HL-60 (cell line): ENCODE data around the gene SORL1.

Experiments used
- POLR2AphosphoS5 ChIP-seq: IDR thresholded peaks from 2 replicates; pipeline ENCODE4 v1.6.1; 2012; ENCODE audit warnings: low read depth
- TF ChIP-seq, protein P1 (sequence below): IDR thresholded peaks from 2 replicates; pipeline ENCODE4 v1.6.1; 2012; ENCODE audit warnings: low read depth; ENCODE audit not compliant: insufficient replicate concordance

DNA sequence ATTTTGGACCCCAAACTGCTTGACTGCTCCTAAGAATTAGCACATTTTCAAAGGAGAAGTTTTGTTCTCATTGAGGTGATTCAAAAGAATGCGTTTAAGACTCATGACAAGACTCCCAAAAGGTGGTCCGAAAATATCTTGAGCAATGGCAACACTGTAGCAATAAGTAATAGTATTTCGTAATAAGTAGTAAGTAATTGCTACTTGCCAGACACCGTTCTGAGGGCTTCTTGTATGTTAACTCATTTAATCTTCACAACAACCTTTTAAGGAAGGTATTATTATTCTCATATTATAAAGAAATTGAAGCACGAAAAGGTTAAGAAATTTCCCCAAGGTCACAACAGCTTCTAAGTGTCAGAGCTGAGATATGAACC lies 184.7 kb downstream of the SORL1 start:
- TF ChIP-seq POLR2AphosphoS5: no peak
- TF ChIP-seq, protein P1, sequence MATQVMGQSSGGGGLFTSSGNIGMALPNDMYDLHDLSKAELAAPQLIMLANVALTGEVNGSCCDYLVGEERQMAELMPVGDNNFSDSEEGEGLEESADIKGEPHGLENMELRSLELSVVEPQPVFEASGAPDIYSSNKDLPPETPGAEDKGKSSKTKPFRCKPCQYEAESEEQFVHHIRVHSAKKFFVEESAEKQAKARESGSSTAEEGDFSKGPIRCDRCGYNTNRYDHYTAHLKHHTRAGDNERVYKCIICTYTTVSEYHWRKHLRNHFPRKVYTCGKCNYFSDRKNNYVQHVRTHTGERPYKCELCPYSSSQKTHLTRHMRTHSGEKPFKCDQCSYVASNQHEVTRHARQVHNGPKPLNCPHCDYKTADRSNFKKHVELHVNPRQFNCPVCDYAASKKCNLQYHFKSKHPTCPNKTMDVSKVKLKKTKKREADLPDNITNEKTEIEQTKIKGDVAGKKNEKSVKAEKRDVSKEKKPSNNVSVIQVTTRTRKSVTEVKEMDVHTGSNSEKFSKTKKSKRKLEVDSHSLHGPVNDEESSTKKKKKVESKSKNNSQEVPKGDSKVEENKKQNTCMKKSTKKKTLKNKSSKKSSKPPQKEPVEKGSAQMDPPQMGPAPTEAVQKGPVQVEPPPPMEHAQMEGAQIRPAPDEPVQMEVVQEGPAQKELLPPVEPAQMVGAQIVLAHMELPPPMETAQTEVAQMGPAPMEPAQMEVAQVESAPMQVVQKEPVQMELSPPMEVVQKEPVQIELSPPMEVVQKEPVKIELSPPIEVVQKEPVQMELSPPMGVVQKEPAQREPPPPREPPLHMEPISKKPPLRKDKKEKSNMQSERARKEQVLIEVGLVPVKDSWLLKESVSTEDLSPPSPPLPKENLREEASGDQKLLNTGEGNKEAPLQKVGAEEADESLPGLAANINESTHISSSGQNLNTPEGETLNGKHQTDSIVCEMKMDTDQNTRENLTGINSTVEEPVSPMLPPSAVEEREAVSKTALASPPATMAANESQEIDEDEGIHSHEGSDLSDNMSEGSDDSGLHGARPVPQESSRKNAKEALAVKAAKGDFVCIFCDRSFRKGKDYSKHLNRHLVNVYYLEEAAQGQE: no peak
